GM19239 (cell line): ENCODE data around the gene TLR8.
A peak's percentile ranks its signal among the peaks of the same experiment; 100 is the strongest.
"Not testable (repeated sequence)": the region's sequence is repeated elsewhere in the genome, so short reads cannot be mapped to it uniquely, and the experiment has no call there.

Source experiments
- DNase-seq: peaks from one replicate; pipeline ENCODE4 v3.0.0; 2011; ENCODE audit warnings: low spot score; ENCODE audit not compliant: insufficient read length
- FAIRE-seq: peaks from 2 replicates; lab custom pipeline; 2011; peaks lifted over from hg19 to GRCh38; lab: Jason Lieb, UNC

TLR8 gene

GRCh38 chrX:12962041-12962504 is 55.7 kb downstream of the TLR8 start:
- DNase-seq (no peak), FAIRE-seq (no peak)

- FAIRE-seq, DNase-seq: not testable (repeated sequence)
Measured at GRCh38 chrX:12963210-12963850, 56.9 kb downstream of the TLR8 start.

GRCh38 chrX:12965131-12965940 is 58.9 kb downstream of the TLR8 start:
- no peak for FAIRE-seq
- no peak for DNase-seq

GRCh38 chrX:12966151-12966550 is 59.7 kb downstream of the TLR8 start:
- DNase-seq (no peak), FAIRE-seq (no peak)

- DNase-seq: no peak
- peak; percentile 66 for FAIRE-seq
Measured at GRCh38 chrX:12967711-12968465, 61.5 kb downstream of the TLR8 start.

GRCh38 chrX:12970691-12971202 is 64.3 kb downstream of the TLR8 start:
- peak; percentile 90 for FAIRE-seq
- no peak for DNase-seq

- peak; percentile 35 for FAIRE-seq
- DNase-seq: no peak
Measured at GRCh38 chrX:12971282-12972003, 65.0 kb downstream of the TLR8 start.

GRCh38 chrX:12972243-12972642 is 65.8 kb downstream of the TLR8 start:
- DNase-seq (no peak), FAIRE-seq (peak; percentile 68)
